Measurements from ENCODE around the gene SPATS1.

SPATS1 gene

GRCh38 chr6:44390158-44390683, 47.8 kb downstream of the SPATS1 start:
- DNase-seq: no peak

All from fibroblast of skin of back (primary cell).